Caco-2 (cell line): ENCODE measurements around the gene ZFAND2B. TPM values are rescaled to one million over a fixed set of nuclear protein-coding genes. Genes with fewer than 3 reads are reported as not detected.
"Not testable (repeated sequence)": the region's sequence is repeated elsewhere in the genome, so short reads cannot be mapped to it uniquely, and the experiment has no call there.

Experiments
- BruUV-seq: library from RNA; stranded (reverse); fragments of 400-500 nt; replicated peaks from 2 replicates; lab custom pipeline; 2021; lab: Mats Ljungman, UMichigan
- CTCF ChIA-PET: fragments of 300-600 bp; sonication (Branson Sonifier 250); formaldehyde crosslinking; loops from one replicate; lab custom pipeline; 2022; ENCODE audit warnings: antibody characterized with exemption; lab: Charles Lee
- POLR2A ChIA-PET: fragments of 300-600 bp; sonication (Branson Sonifier 250); formaldehyde crosslinking; loops from one replicate; lab custom pipeline; 2022; ENCODE audit warnings: antibody characterized with exemption; lab: Charles Lee
- DNase-seq, 2 experiments: peaks; one replicate each; pipeline versions ENCODE4 v3.0.0 to v3.0.0-alpha.2; 2020 to 2022
- H3K27me3 ChIP-seq: replicated peaks from 2 replicates; pipeline ENCODE4 v1.6.0; 2011; ENCODE audit warnings: low read length; ENCODE audit not compliant: control insufficient read depth, insufficient read depth
- H3K36me3 ChIP-seq: 2 replicates; pipeline ENCODE4 v1.5.1; 2011; ENCODE audit warnings: low read length; ENCODE audit not compliant: control insufficient read depth, insufficient read depth
- H3K4me1 ChIP-seq: fragments of 250-450 bp; sonication (Bioruptor Pico); 2 replicates; pipeline ENCODE4 v1.5.1; 2020; ENCODE audit warnings: mild to moderate bottlenecking
- H3K4me3 ChIP-seq: 2 replicates; pipeline ENCODE4 v1.5.1; 2011; ENCODE audit warnings: low read depth, mild to moderate bottlenecking, control low read depth, low read length
- H3K9me3 ChIP-seq: fragments of 250-450 bp; sonication (Bioruptor Pico); 2 replicates; pipeline ENCODE4 v1.5.1; 2020; ENCODE audit warnings: mild to moderate bottlenecking, moderate library complexity
- H3K27ac Mint-ChIP-seq: one replicate; pipeline ENCODE4 v1.8.0; 2022; ENCODE audit warnings: mixed read lengths; ENCODE audit not compliant: unreplicated experiment
- H3K27me3 Mint-ChIP-seq: one replicate; pipeline ENCODE4 v1.8.0; 2022; ENCODE audit warnings: mixed read lengths; ENCODE audit not compliant: insufficient read depth, unreplicated experiment
- H3K36me3 Mint-ChIP-seq: one replicate; pipeline ENCODE4 v1.8.0; 2022; ENCODE audit warnings: mild to moderate bottlenecking, mixed read lengths; ENCODE audit not compliant: insufficient read depth, unreplicated experiment
- H3K4me1 Mint-ChIP-seq: one replicate; pipeline ENCODE4 v1.8.0; 2022; ENCODE audit warnings: low read depth, mixed read lengths; ENCODE audit not compliant: unreplicated experiment
- H3K4me3 Mint-ChIP-seq: one replicate; pipeline ENCODE4 v1.8.0; 2022; ENCODE audit warnings: mild to moderate bottlenecking, moderate library complexity, mixed read lengths; ENCODE audit not compliant: unreplicated experiment
- H3K9me3 Mint-ChIP-seq: one replicate; pipeline ENCODE4 v1.8.0; 2022; ENCODE audit warnings: mixed read lengths; ENCODE audit not compliant: unreplicated experiment
- CTCF ChIP-seq, 2 experiments: fragments of 200-600 bp in 1 of 2; IDR thresholded peaks; 1 replicate in 1 of 2; 2 replicates in 1 of 2; pipeline versions ENCODE4 v1.5.1 to v1.8.0; 2011 to 2022; ENCODE audit warnings: antibody characterized with exemption in 1 of 2, control low read depth in 1 of 2, inconsistent platforms in 1 of 2, low read depth in 1 of 2, low read length in 1 of 2, mild to moderate bottlenecking in 1 of 2, moderate library complexity in 1 of 2; ENCODE audit not compliant: insufficient read depth in 1 of 2, severe bottlenecking in 1 of 2, unreplicated experiment in 1 of 2
- intact Hi-C: fragments of 100-400 bp; cut with micrococcal nuclease; formaldehyde crosslinking; loops from one replicate; pipeline ENCODE4 v1.10.0; 2022; ENCODE audit not compliant: unreplicated experiment
- total RNA-seq: library from RNA; stranded (reverse); gene quantifications from 2 replicates; pipeline ENCODE4 v1.2.3, GENCODE V29; 2022

Gene ZFAND2B
- total RNA-seq, 1 experiment from 2014 or later = 41.8 TPM

- no peak for TF ChIP-seq CTCF (IDR thresholded peaks at IDR 0.05; ENCODE audit: insufficient read depth in 1 of 2, low read depth in 1 of 2, low read length in 1 of 2, severe bottlenecking in 1 of 2, unreplicated experiment in 1 of 2)
- intact Hi-C loops = no loop called here
- H3K4me3 Mint-ChIP-seq = no peak overlapping the region
- ChIA-PET CTCF (no interaction called here), POLR2A (no interaction called here)
- no peaks in the 10 kb centered on the region for H3K36me3 Mint-ChIP-seq
- H3K27me3 Mint-ChIP-seq = no peaks in the 10 kb centered on the region
- Histone ChIP-seq H3K36me3 (no peaks in the 10 kb centered on the region), H3K4me1 (no peaks in the 10 kb centered on the region), H3K4me3 (no peak overlapping the region), H3K27me3 (no peaks in the 10 kb centered on the region), H3K9me3 (no peaks in the 10 kb centered on the region)
- no peak for DNase-seq
- no peak overlapping the region for H3K27ac Mint-ChIP-seq
- no TSS peak for BruUV-seq
- no peaks in the 10 kb centered on the region for H3K4me1 Mint-ChIP-seq
- H3K9me3 Mint-ChIP-seq = no peaks in the 10 kb centered on the region
Measured at GRCh38 chr2:219198974-219199373, 7.6 kb upstream of the ZFAND2B start.

DNA sequence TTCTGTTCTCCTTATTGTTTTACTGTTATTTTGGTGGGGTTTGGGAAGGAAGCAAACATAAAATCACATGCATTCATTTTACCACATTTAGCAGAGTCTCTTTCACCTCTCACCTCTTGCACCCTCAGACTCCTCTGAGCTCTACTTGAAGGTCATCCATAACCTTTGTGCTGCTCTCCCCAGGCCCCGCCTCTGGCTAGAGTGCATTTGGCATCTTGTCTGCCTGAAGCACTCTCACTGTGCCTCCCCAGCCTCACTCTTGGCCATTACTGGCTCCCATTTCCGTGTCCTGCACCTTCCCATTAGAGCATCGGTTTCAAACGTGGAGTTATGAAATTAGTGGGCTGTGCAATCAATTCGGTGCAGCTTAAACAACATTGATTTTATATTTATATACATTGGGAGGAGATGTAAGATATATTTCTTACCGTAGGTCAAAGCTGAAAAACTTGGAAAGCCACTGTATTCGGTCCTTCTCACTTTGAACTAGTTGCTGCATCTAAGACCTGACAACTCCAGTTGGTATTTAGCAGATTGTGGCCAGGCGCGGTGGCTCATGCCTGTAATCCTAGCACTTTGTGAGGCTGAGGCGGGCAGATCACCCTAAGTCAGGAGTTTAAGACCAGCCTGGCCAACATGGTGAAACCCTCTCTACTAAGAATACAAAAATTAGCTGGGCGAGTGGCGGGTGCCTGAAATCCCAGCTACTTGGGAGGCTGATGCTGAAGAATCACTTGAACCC lies 6.9 kb upstream of the ZFAND2B start:
- Mint-ChIP-seq H3K36me3 (peaks cover 5% of the 10 kb centered on the region), H3K4me3 (no peak overlapping the region), H3K27me3 (no peaks in the 10 kb centered on the region), H3K9me3 (no peaks in the 10 kb centered on the region), H3K27ac (no peak overlapping the region), H3K4me1 (no peaks in the 10 kb centered on the region)
- ChIA-PET CTCF (no interaction called here), POLR2A (no interaction called here)
- Histone ChIP-seq H3K36me3 (no peaks in the 10 kb centered on the region), H3K4me1 (no peaks in the 10 kb centered on the region), H3K27me3 (no peaks in the 10 kb centered on the region), H3K9me3 (no peaks in the 10 kb centered on the region), H3K4me3 (no peak overlapping the region)
- intact Hi-C loops = no loop called here
- no peak for DNase-seq
- BruUV-seq = no TSS peak
- TF ChIP-seq CTCF (IDR thresholded peaks at IDR 0.05; ENCODE audit: insufficient read depth in 1 of 2, low read depth in 1 of 2, low read length in 1 of 2, severe bottlenecking in 1 of 2, unreplicated experiment in 1 of 2) = no peak

GRCh38 chr2:219200502-219201326 lies 5.9 kb upstream of the ZFAND2B start:
- H3K4me1 Mint-ChIP-seq, POLR2A ChIA-PET, H3K4me3 ChIP-seq, H3K9me3 ChIP-seq, intact Hi-C loops, H3K27ac Mint-ChIP-seq, H3K36me3 Mint-ChIP-seq, H3K4me1 ChIP-seq, H3K27me3 ChIP-seq, H3K9me3 Mint-ChIP-seq, DNase-seq, H3K4me3 Mint-ChIP-seq, H3K27me3 Mint-ChIP-seq, H3K36me3 ChIP-seq: not testable (repeated sequence)
- CTCF ChIA-PET = interaction anchor here (1.1 kb wide), 1 partner anchor 30 kb away, joined by 4 read pairs; no protein-coding TSS in a partner anchor
- TSS peak; percentile 57 for BruUV-seq

DNA sequence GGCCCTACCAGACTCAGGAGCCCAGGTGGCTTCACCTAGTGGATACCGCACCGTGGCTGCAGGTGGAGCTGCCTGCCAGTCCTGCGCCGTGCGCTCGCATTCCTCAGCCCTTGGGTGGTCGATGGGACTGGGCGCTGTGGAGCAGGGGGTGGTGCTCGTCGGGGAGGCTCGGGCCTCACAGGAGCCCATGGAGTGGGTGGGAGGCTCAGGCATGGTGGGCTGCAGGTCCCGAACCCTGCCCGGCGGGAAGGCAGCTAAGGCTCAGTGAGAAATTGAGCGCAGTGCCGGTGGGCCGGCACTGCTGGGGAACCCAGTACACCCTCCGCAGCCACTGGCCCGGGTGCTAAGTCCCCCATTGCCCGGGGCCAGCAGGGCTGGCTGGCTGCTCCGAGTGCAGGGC lies 5.3 kb upstream of the ZFAND2B start:
- H3K9me3 ChIP-seq, H3K4me3 Mint-ChIP-seq, H3K36me3 Mint-ChIP-seq, H3K4me1 ChIP-seq, BruUV-seq, H3K4me3 ChIP-seq, H3K4me1 Mint-ChIP-seq, H3K27ac Mint-ChIP-seq, intact Hi-C loops, POLR2A ChIA-PET, H3K27me3 ChIP-seq, H3K36me3 ChIP-seq, H3K9me3 Mint-ChIP-seq, H3K27me3 Mint-ChIP-seq, DNase-seq: not testable (repeated sequence)
- CTCF ChIA-PET = interaction anchor here (1.1 kb wide), 1 partner anchor 30 kb away, joined by 4 read pairs; no protein-coding TSS in a partner anchor
